IPS DF 19.7 (cell line): ENCODE data around the gene ABHD12.
"Not testable (repeated sequence)": the region's sequence is repeated elsewhere in the genome, so short reads cannot be mapped to it uniquely, and the experiment has no call there.

Source experiments
- DNase-seq: peaks from one replicate; pipeline ENCODE4 v3.0.0-alpha.2; 2013; ENCODE audit warnings: low read depth, low spot score

The ABHD12 gene

GRCh38 chr20:25321991-25322390, 68.6 kb downstream of the ABHD12 start:
- no peak for DNase-seq

GRCh38 chr20:25321262-25321831, 69.3 kb downstream of the ABHD12 start:
- DNase-seq, result no peak

GRCh38 chr20:25320035-25320800, 70.4 kb downstream of the ABHD12 start:
- no peak for DNase-seq

- DNase-seq, result no peak
Measured at GRCh38 chr20:25319241-25320034, 71.2 kb downstream of the ABHD12 start.

GRCh38 chr20:25318471-25319240, 72.0 kb downstream of the ABHD12 start:
- no peak for DNase-seq

- DNase-seq, result no peak
Measured at GRCh38 chr20:25317351-25318075, 73.1 kb downstream of the ABHD12 start.

- no peak for DNase-seq
Measured at GRCh38 chr20:25316506-25317190, 74.0 kb downstream of the ABHD12 start.

GRCh38 chr20:25315418-25316210, 75.0 kb downstream of the ABHD12 start:
- DNase-seq, result no peak

- no peak for DNase-seq
Measured at GRCh38 chr20:25314497-25315417, 75.9 kb downstream of the ABHD12 start.

GRCh38 chr20:25313593-25313992, 77.0 kb downstream of the ABHD12 start:
- DNase-seq, result no peak

- not testable (repeated sequence) for DNase-seq
Measured at GRCh38 chr20:25312716-25313115, 77.9 kb downstream of the ABHD12 start.

- no peak for DNase-seq
Measured at GRCh38 chr20:25310921-25311728, 79.5 kb downstream of the ABHD12 start.

GRCh38 chr20:25310268-25310920, 80.2 kb downstream of the ABHD12 start:
- no peak for DNase-seq

GRCh38 chr20:25309395-25310267, 81.0 kb downstream of the ABHD12 start:
- DNase-seq, result no peak

- DNase-seq, result no peak
Measured at GRCh38 chr20:25308671-25309394, 81.8 kb downstream of the ABHD12 start.

- no peak for DNase-seq
Measured at GRCh38 chr20:25308083-25308491, 82.5 kb downstream of the ABHD12 start.
